ENCODE data around the gene MFN2.

The MFN2 gene

GRCh38 chr1:12052997-12053686 lies 72.9 kb downstream of the MFN2 start:
- DNase-seq: no peak

GRCh38 chr1:12053752-12054548 lies 73.7 kb downstream of the MFN2 start:
- no peak for DNase-seq

- no peak for DNase-seq
Observed at GRCh38 chr1:12055259-12055658, 75.0 kb downstream of the MFN2 start.

- no peak for DNase-seq
Observed at GRCh38 chr1:12056331-12056841, 76.1 kb downstream of the MFN2 start.

- no peak for DNase-seq
Observed at GRCh38 chr1:12057382-12057781, 77.1 kb downstream of the MFN2 start.

GRCh38 chr1:12057940-12058687 lies 77.9 kb downstream of the MFN2 start:
- no peak for DNase-seq

- no peak for DNase-seq
Observed at GRCh38 chr1:12059226-12059625, 79.0 kb downstream of the MFN2 start.

- DNase-seq: no peak
Observed at GRCh38 chr1:12059722-12060464, 79.6 kb downstream of the MFN2 start.

GRCh38 chr1:12060500-12060899 lies 80.3 kb downstream of the MFN2 start:
- DNase-seq: no peak

Measured in stimulated activated naive CD4-positive, alpha-beta T cell (primary cell).